OCI-LY3 (cell line): ENCODE measurements around the gene IP6K1.

Experiments
- EZH2phosphoT487 ChIP-seq: fragments of 200-600 bp; shearing (Covaris generic); IDR thresholded peaks from 2 replicates; pipeline ENCODE4 v1.6.1; 2018; ENCODE audit warnings: antibody characterized with exemption, mixed run types, low read depth
- TF ChIP-seq, protein P1 (sequence below): fragments of 200-600, 300-600 bp; sonication (generic); IDR thresholded peaks from 2 replicates; pipeline ENCODE4 v1.5.1; 2014; ENCODE audit warnings: antibody characterized with exemption, low read length, low read depth

GRCh38 chr3:49779358-49780079 is 6.8 kb downstream of the IP6K1 start:
- TF ChIP-seq, protein P1, sequence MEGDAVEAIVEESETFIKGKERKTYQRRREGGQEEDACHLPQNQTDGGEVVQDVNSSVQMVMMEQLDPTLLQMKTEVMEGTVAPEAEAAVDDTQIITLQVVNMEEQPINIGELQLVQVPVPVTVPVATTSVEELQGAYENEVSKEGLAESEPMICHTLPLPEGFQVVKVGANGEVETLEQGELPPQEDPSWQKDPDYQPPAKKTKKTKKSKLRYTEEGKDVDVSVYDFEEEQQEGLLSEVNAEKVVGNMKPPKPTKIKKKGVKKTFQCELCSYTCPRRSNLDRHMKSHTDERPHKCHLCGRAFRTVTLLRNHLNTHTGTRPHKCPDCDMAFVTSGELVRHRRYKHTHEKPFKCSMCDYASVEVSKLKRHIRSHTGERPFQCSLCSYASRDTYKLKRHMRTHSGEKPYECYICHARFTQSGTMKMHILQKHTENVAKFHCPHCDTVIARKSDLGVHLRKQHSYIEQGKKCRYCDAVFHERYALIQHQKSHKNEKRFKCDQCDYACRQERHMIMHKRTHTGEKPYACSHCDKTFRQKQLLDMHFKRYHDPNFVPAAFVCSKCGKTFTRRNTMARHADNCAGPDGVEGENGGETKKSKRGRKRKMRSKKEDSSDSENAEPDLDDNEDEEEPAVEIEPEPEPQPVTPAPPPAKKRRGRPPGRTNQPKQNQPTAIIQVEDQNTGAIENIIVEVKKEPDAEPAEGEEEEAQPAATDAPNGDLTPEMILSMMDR, result no peak
- no peak for TF ChIP-seq EZH2phosphoT487
